Astrocyte (in vitro differentiated cells and primary cell): ENCODE results near the gene RAB17.

Source experiments
- EZH2 ChIP-seq: IDR thresholded peaks from 2 replicates; pipeline ENCODE4 v1.6.1; 2012; ENCODE audit warnings: mild to moderate bottlenecking, low read length, inconsistent platforms; ENCODE audit not compliant: insufficient read depth
- TF ChIP-seq, protein P1 (sequence below): IDR thresholded peaks from 2 replicates; pipeline ENCODE4 v1.5.1; 2011; ENCODE audit warnings: low read depth, mild to moderate bottlenecking, inconsistent platforms, low read length, moderate library complexity; ENCODE audit not compliant: insufficient read depth

DNA sequence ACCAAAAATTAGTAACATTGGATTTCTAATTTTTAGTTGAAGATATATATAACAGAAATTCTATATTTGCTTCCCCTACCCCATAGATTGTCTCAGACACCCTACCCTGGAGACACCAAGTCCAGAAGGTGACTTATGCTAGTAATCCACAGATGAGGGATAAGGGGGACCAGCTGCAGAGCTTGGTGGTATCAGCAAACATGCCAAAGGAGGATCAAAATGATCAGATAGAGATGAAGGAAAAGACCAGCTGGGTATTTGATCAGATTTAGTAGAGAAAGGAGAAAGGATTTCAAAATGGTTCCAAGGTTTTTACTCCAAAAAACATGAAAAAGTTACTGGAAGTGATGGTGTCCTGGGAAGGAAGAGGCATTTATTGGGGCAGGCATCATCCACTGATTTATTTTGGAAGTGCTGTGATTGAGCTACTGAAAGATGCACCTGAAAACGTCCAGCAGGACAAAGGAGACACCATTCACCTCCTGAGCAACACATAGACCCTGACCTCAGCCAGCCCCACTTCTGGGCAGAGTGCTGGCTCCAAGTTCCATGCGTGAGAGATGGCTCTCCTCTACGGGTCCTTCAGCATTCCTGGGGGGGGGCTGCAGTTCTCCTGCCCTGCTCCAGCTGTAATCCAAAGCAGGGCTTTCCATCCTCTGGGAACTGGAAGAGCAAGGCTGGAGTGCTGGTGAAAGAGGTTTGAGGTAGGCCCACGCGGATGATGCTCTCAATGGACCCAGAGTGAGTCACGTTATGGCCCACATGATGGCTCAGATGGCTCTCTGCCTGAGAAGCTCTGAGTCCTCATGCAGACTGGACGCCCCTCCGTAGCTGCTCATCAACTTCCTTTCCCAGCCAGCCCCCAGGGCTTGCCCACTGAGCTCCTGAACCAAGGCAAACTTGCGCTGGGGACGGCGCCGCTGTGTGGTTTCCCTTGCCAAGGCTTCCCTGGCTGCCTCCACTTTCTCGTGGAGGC is 33.2 kb upstream of the RAB17 start:
- TF ChIP-seq, protein P1, sequence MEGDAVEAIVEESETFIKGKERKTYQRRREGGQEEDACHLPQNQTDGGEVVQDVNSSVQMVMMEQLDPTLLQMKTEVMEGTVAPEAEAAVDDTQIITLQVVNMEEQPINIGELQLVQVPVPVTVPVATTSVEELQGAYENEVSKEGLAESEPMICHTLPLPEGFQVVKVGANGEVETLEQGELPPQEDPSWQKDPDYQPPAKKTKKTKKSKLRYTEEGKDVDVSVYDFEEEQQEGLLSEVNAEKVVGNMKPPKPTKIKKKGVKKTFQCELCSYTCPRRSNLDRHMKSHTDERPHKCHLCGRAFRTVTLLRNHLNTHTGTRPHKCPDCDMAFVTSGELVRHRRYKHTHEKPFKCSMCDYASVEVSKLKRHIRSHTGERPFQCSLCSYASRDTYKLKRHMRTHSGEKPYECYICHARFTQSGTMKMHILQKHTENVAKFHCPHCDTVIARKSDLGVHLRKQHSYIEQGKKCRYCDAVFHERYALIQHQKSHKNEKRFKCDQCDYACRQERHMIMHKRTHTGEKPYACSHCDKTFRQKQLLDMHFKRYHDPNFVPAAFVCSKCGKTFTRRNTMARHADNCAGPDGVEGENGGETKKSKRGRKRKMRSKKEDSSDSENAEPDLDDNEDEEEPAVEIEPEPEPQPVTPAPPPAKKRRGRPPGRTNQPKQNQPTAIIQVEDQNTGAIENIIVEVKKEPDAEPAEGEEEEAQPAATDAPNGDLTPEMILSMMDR = no peak
- TF ChIP-seq EZH2 = no peak
